H9 (cell line): ENCODE measurements around the gene FUS. TPM values are rescaled to one million over a fixed set of nuclear protein-coding genes. Genes with fewer than 3 reads are reported as not detected.
"Not testable (repeated sequence)": the region's sequence is repeated elsewhere in the genome, so short reads cannot be mapped to it uniquely, and the experiment has no call there.

ENCODE experiments used
- DNase-seq: peaks from one replicate; pipeline ENCODE4 v3.0.0-alpha.2; 2017
- H2AFZ ChIP-seq: one replicate; pipeline ENCODE4 v1.6.1; 2013; ENCODE audit warnings: mild to moderate bottlenecking, low read length, control low read depth, moderate library complexity
- H2AK5ac ChIP-seq: 2 replicates; pipeline ENCODE4 v1.6.1; 2013; ENCODE audit warnings: low read length, control low read depth, mixed read lengths; ENCODE audit not compliant: insufficient read length
- H2BK120ac ChIP-seq: one replicate; pipeline ENCODE4 v1.6.1; 2013; ENCODE audit warnings: low read depth, mild to moderate bottlenecking, low read length, control low read depth, inconsistent platforms; ENCODE audit not compliant: poor library complexity, severe bottlenecking
- H2BK12ac ChIP-seq: 2 replicates; pipeline ENCODE4 v1.6.1; 2013; ENCODE audit warnings: low read length, control low read depth, mixed read lengths, low read depth; ENCODE audit not compliant: insufficient read length
- H2BK15ac ChIP-seq: 2 replicates; pipeline ENCODE4 v1.6.1; 2013; ENCODE audit warnings: low read depth, low read length, control low read depth
- H2BK20ac ChIP-seq: one replicate; pipeline ENCODE4 v1.6.1; 2013; ENCODE audit warnings: low read depth, mild to moderate bottlenecking, low read length, control low read depth, inconsistent platforms; ENCODE audit not compliant: poor library complexity, severe bottlenecking
- H2BK5ac ChIP-seq: 2 replicates; pipeline ENCODE4 v1.6.1; 2013; ENCODE audit warnings: low read length, control low read depth, mixed read lengths; ENCODE audit not compliant: insufficient read length
- H3K14ac ChIP-seq: 2 replicates; pipeline ENCODE4 v1.6.1; 2013; ENCODE audit warnings: low read length, control low read depth; ENCODE audit not compliant: insufficient read depth
- H3K18ac ChIP-seq: 2 replicates; pipeline ENCODE4 v1.6.1; 2013; ENCODE audit warnings: low read depth, mild to moderate bottlenecking, mixed read lengths, low read length, control low read depth; ENCODE audit not compliant: insufficient read length
- H3K23ac ChIP-seq: 2 replicates; pipeline ENCODE4 v1.6.1; 2013; ENCODE audit warnings: low read length, control low read depth, mixed read lengths, low read depth; ENCODE audit not compliant: insufficient read length
- H3K23me2 ChIP-seq: 2 replicates; pipeline ENCODE4 v1.6.1; 2013; ENCODE audit warnings: low read depth, mild to moderate bottlenecking, mixed read lengths, low read length, control low read depth; ENCODE audit not compliant: insufficient read length, poor library complexity, severe bottlenecking
- H3K27ac ChIP-seq: 2 replicates; pipeline ENCODE4 v1.5.1; 2013; ENCODE audit warnings: low read length, control low read depth, mixed read lengths, low read depth; ENCODE audit not compliant: insufficient read length
- H3K27me3 ChIP-seq: 2 replicates; pipeline ENCODE4 v1.6.1; 2013; ENCODE audit warnings: low read length, control low read depth, inconsistent platforms; ENCODE audit not compliant: insufficient read depth
- H3K4ac ChIP-seq: 2 replicates; pipeline ENCODE4 v1.6.1; 2013; ENCODE audit warnings: low read depth, mild to moderate bottlenecking, control low read depth, inconsistent platforms, low read length, moderate library complexity
- H3K4me1 ChIP-seq: 2 replicates; pipeline ENCODE4 v1.6.1; 2013; ENCODE audit warnings: low read length, control low read depth, inconsistent platforms; ENCODE audit not compliant: insufficient read depth
- H3K4me2 ChIP-seq: 2 replicates; pipeline ENCODE4 v1.6.1; 2013; ENCODE audit warnings: low read length, control low read depth, mixed read lengths; ENCODE audit not compliant: insufficient read length, insufficient read depth
- H3K56ac ChIP-seq: 2 replicates; pipeline ENCODE4 v1.6.1; 2013; ENCODE audit warnings: low read depth, mild to moderate bottlenecking, mixed read lengths, low read length, control low read depth; ENCODE audit not compliant: insufficient read length
- H3K79me1 ChIP-seq: 2 replicates; pipeline ENCODE4 v1.6.1; 2013; ENCODE audit warnings: low read depth, mild to moderate bottlenecking, moderate library complexity, low read length, control low read depth, inconsistent platforms; ENCODE audit not compliant: insufficient read depth, poor library complexity, severe bottlenecking
- H3K79me2 ChIP-seq: 2 replicates; pipeline ENCODE4 v1.6.1; 2013; ENCODE audit warnings: low read length, control low read depth, inconsistent platforms; ENCODE audit not compliant: insufficient read depth
- H3K9ac ChIP-seq: 2 replicates; pipeline ENCODE4 v1.6.1; 2013; ENCODE audit warnings: low read length, control low read depth, mixed read lengths; ENCODE audit not compliant: insufficient read length; ENCODE audit errors: extremely low read depth
- H3K9me3 ChIP-seq: one replicate; pipeline ENCODE4 v1.6.1; 2013; ENCODE audit warnings: low read depth, low read length, inconsistent platforms; ENCODE audit not compliant: control insufficient read depth
- H3T11ph ChIP-seq: one replicate; pipeline ENCODE4 v1.6.1; 2013; ENCODE audit warnings: mild to moderate bottlenecking, low read length, control low read depth, inconsistent platforms
- H4K20me1 ChIP-seq: one replicate; pipeline ENCODE4 v1.6.1; 2013; ENCODE audit not compliant: control insufficient read depth, insufficient read length, insufficient read depth
- H4K5ac ChIP-seq: 2 replicates; pipeline ENCODE4 v1.6.1; 2013; ENCODE audit warnings: low read depth, mild to moderate bottlenecking, mixed read lengths, low read length, control low read depth; ENCODE audit not compliant: insufficient read length
- H4K8ac ChIP-seq: replicated peaks from 2 replicates; pipeline ENCODE4 v1.6.1; 2013; ENCODE audit warnings: low read length, control low read depth, mixed read lengths, low read depth; ENCODE audit not compliant: insufficient read length
- H4K91ac ChIP-seq: 2 replicates; pipeline ENCODE4 v1.6.1; 2013; ENCODE audit warnings: low read depth, mild to moderate bottlenecking, moderate library complexity, mixed read lengths, low read length, control low read depth; ENCODE audit not compliant: insufficient read length
- H3K27ac Mint-ChIP-seq, 3 experiments: 2 replicates in 2 of 3; 3 replicates in 1 of 3; pipeline ENCODE4 v1.8.0; 2020 to 2021; ENCODE audit warnings: mixed read lengths in 3 of 3, mild to moderate bottlenecking in 1 of 3, moderate library complexity in 1 of 3
- H3K27me3 Mint-ChIP-seq: 2 replicates; pipeline ENCODE4 v1.8.0; 2021; ENCODE audit warnings: low read depth, mild to moderate bottlenecking, moderate library complexity, mixed read lengths
- H3K36me3 Mint-ChIP-seq, 3 experiments: 2 replicates in 2 of 3; 3 replicates in 1 of 3; pipeline ENCODE4 v1.8.0; 2020 to 2021; ENCODE audit warnings: low read depth in 3 of 3, mixed read lengths in 3 of 3; ENCODE audit not compliant: insufficient read depth in 1 of 3
- H3K4me1 Mint-ChIP-seq, 2 experiments: 2 replicates each; pipeline ENCODE4 v1.8.0; 2020; ENCODE audit warnings: mixed read lengths in 2 of 2
- H3K4me3 Mint-ChIP-seq, 2 experiments: 2 replicates in 1 of 2; 3 replicates in 1 of 2; pipeline ENCODE4 v1.8.0; 2020 to 2021; ENCODE audit warnings: mild to moderate bottlenecking in 2 of 2, mixed read lengths in 2 of 2, moderate library complexity in 1 of 2
- H3K9me3 Mint-ChIP-seq, 2 experiments: 2 replicates in 1 of 2; 3 replicates in 1 of 2; pipeline ENCODE4 v1.8.0; 2020; ENCODE audit warnings: mild to moderate bottlenecking in 2 of 2, mixed read lengths in 2 of 2, moderate library complexity in 1 of 2
- WGBS: extraction: QIAGEN DNeasy Blood & Tissue Kit; methylation state at CpG from one replicate; pipeline ENCODE4 v1.1.7; 2013; ENCODE audit warnings: missing lambda C conversion rate, low lambda C conversion rate, mixed read lengths; ENCODE audit not compliant: insufficient read length; ENCODE audit errors: extremely low coverage; 5-methylcytosine and 5-hydroxymethylcytosine counted together
- total RNA-seq: library from RNA; stranded (reverse); gene quantifications from 2 replicates; pipeline ENCODE4 v1.2.1, GENCODE V29; 2021
- TF ChIP-seq, protein P1 (sequence below): fragments of 200-600 bp; sonication (generic); conservative IDR thresholded peaks from 3 replicates; pipeline ENCODE4 v1.8.0; 2021; ENCODE audit warnings: antibody characterized with exemption, mild to moderate bottlenecking

FUS gene
- total RNA-seq, 1 experiment from 2014 or later: 1,034 TPM

DNA sequence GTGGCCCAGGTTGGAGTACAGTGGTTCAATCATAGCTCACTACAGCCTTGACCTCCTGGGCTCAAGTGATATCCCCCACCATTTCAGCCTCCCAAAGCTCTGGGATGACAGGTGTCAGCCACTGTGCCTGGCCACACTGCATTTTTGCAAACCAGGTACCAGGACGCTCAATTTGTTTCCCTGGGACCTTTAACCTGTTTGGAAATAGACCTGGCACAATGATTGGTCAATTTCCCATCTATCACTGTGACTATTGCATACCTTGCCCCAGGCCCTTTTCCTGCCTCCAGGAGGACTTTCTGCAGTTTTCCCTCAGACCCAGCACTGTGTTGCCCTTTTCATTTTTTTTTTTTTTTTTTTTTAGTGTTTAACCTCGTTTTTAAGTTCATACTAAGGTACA, 11.1 kb upstream of the FUS start:
- no peaks in the 10 kb centered on the region; a peak in 1 of 7 replicates for H3K36me3 Mint-ChIP-seq
- peaks cover 5 to 16% of the 10 kb centered on the region in 2 experiments; a peak in 4 of 5 replicates for H3K9me3 Mint-ChIP-seq
- Histone ChIP-seq H3T11ph (no peak overlapping the region), H3K4me2 (no peak overlapping the region), H4K8ac (no peak overlapping the region), H3K4me1 (no peaks in the 10 kb centered on the region), H3K27ac (no peak overlapping the region), H3K23me2 (no peaks in the 10 kb centered on the region), H2BK5ac (no peak overlapping the region), H3K14ac (no peak overlapping the region), H4K20me1 (no peaks in the 10 kb centered on the region), H3K79me1 (no peaks in the 10 kb centered on the region), H3K27me3 (no peaks in the 10 kb centered on the region), H2BK20ac (no peak overlapping the region), H3K9ac (no peak overlapping the region), H3K9me3 (no peaks in the 10 kb centered on the region), H3K79me2 (no peaks in the 10 kb centered on the region), H2BK12ac (no peak overlapping the region), H4K5ac (no peak overlapping the region), H3K4ac (no peak overlapping the region), H2BK15ac (no peak overlapping the region), H3K56ac (no peak overlapping the region), H2BK120ac (no peak overlapping the region), H4K91ac (no peak overlapping the region), H3K18ac (no peak overlapping the region), H2AFZ (no peak overlapping the region), H3K23ac (no peak overlapping the region), H2AK5ac (no peak overlapping the region)
- peak overlapping the region in 2 of 3 experiments; percentile 20 to 73; a peak in 1 of 7 replicates for H3K27ac Mint-ChIP-seq
- DNase-seq: no peak
- no CpG with 5 or more reads among the region's 2 CpGs for WGBS
- no peak overlapping the region for H3K4me3 Mint-ChIP-seq
- H3K27me3 Mint-ChIP-seq: peaks cover 4% of the 10 kb centered on the region; the same call in 1 of the 2 replicates
- peaks cover 22 to 23% of the 10 kb centered on the region in 2 experiments for H3K4me1 Mint-ChIP-seq
- TF ChIP-seq, protein P1, sequence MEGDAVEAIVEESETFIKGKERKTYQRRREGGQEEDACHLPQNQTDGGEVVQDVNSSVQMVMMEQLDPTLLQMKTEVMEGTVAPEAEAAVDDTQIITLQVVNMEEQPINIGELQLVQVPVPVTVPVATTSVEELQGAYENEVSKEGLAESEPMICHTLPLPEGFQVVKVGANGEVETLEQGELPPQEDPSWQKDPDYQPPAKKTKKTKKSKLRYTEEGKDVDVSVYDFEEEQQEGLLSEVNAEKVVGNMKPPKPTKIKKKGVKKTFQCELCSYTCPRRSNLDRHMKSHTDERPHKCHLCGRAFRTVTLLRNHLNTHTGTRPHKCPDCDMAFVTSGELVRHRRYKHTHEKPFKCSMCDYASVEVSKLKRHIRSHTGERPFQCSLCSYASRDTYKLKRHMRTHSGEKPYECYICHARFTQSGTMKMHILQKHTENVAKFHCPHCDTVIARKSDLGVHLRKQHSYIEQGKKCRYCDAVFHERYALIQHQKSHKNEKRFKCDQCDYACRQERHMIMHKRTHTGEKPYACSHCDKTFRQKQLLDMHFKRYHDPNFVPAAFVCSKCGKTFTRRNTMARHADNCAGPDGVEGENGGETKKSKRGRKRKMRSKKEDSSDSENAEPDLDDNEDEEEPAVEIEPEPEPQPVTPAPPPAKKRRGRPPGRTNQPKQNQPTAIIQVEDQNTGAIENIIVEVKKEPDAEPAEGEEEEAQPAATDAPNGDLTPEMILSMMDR: no peak

DNA sequence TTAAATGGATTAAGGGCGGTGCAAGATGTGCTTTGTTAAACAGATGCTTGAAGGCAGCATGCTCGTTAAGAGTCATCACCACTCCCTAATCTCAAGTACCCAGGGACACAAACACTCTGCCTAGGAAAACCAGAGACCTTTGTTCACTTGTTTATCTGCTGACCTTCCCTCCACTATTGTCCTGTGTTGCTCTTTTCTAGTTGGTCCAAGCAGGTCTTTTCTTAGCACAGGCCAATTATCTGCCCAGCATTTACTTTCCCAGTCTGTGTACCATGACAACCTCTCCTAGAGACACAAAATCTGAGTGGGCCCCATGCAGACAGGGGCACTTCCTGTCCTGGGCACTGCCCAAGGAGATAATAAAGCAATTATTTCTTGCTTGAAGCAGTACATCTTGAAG, 9.9 kb upstream of the FUS start:
- H3K27me3 ChIP-seq, H4K8ac ChIP-seq, H2AK5ac ChIP-seq, H3K27me3 Mint-ChIP-seq, H3K4me3 Mint-ChIP-seq, H2BK15ac ChIP-seq, H3K79me1 ChIP-seq, H3K18ac ChIP-seq, H3K27ac ChIP-seq, H3K23ac ChIP-seq, H3K4me2 ChIP-seq, H3K36me3 Mint-ChIP-seq, H3T11ph ChIP-seq, H4K20me1 ChIP-seq, H3K79me2 ChIP-seq, H3K14ac ChIP-seq, H2AFZ ChIP-seq, DNase-seq, H3K9ac ChIP-seq, H3K9me3 ChIP-seq, H2BK12ac ChIP-seq, H2BK20ac ChIP-seq, H3K56ac ChIP-seq, H3K4me1 ChIP-seq, H4K5ac ChIP-seq, H2BK120ac ChIP-seq, H2BK5ac ChIP-seq, H3K23me2 ChIP-seq, H4K91ac ChIP-seq, H3K4ac ChIP-seq: not testable (repeated sequence)
- H3K9me3 Mint-ChIP-seq: peaks cover 5 to 16% of the 10 kb centered on the region in 2 experiments; a peak in 4 of 5 replicates
- WGBS: no CpG with 5 or more reads among the region's 2 CpGs
- H3K4me1 Mint-ChIP-seq: peaks cover 27% of the 10 kb centered on the region in 2 experiments
- peak overlapping the region in 2 of 3 experiments; percentile 13 to 49; a peak in 3 of 7 replicates for H3K27ac Mint-ChIP-seq
